GM13977 (cell line): ENCODE measurements around the gene GPATCH4.

ENCODE experiments used
- DNase-seq: peaks from one replicate; pipeline ENCODE4 v3.0.0; 2012; ENCODE audit warnings: low spot score
- in situ Hi-C: fragments of 300-500 bp; cut with MboI; formaldehyde crosslinking; loops from one replicate; pipeline ENCODE4 v1.12.0; 2022; ENCODE audit warnings: low sequenced_read_pairs, low pct_unique_long_range_greater_than_20kb, mixed read lengths, inconsistent platforms; ENCODE audit not compliant: unreplicated experiment
- TF ChIP-seq, protein P1 (sequence below): IDR thresholded peaks from 2 replicates; pipeline ENCODE4 v1.5.1; 2012; ENCODE audit warnings: mild to moderate bottlenecking, control low read depth; ENCODE audit not compliant: insufficient read depth; ENCODE audit errors: extremely low read depth, missing control alignments

The GPATCH4 gene

DNA sequence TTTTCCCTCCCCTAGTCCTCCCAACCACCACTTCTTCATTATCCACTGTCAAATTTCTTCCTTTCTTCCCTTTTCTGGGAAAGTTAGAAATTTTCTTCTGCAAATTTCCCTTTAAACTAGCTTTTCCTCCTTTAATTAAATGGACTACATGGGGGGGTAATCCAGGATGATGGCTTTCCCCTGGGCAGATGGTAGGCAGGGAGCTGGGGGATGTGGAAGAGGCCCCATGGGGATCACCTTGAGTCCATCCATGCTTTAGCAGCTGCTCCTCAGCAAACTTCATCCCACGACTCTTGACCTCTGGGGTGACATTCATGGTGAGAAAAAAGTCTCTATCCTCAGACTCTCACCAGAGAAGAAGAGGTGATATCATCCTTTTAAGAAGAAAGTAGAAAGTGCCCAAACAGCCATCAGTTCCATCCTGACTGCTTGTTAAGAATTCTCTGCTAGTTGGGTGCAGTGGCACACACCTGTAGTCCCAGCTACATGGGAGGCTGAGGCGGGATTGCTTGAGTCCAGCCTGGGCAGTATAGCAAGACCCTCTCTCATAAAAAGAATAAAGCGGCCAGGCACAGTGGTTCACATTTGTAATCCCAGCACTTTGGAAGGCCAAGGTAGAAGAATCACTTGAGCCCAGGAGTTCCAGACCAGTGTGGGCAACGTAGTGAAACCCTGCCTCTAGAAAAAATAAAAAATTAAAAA lies 2.4 kb downstream of the GPATCH4 start:
- TF ChIP-seq, protein P1, sequence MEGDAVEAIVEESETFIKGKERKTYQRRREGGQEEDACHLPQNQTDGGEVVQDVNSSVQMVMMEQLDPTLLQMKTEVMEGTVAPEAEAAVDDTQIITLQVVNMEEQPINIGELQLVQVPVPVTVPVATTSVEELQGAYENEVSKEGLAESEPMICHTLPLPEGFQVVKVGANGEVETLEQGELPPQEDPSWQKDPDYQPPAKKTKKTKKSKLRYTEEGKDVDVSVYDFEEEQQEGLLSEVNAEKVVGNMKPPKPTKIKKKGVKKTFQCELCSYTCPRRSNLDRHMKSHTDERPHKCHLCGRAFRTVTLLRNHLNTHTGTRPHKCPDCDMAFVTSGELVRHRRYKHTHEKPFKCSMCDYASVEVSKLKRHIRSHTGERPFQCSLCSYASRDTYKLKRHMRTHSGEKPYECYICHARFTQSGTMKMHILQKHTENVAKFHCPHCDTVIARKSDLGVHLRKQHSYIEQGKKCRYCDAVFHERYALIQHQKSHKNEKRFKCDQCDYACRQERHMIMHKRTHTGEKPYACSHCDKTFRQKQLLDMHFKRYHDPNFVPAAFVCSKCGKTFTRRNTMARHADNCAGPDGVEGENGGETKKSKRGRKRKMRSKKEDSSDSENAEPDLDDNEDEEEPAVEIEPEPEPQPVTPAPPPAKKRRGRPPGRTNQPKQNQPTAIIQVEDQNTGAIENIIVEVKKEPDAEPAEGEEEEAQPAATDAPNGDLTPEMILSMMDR: no peak
- in situ Hi-C loops: no loop called here
- no peak for DNase-seq

GRCh38 chr1:156598125-156598524 lies 3.2 kb downstream of the GPATCH4 start:
- no peak for DNase-seq
- in situ Hi-C loops: no loop called here
- TF ChIP-seq, protein P1: no peak

GRCh38 chr1:156596426-156596825 lies 4.9 kb downstream of the GPATCH4 start:
- TF ChIP-seq, protein P1: no peak
- in situ Hi-C loops: no loop called here
- no peak for DNase-seq

DNA sequence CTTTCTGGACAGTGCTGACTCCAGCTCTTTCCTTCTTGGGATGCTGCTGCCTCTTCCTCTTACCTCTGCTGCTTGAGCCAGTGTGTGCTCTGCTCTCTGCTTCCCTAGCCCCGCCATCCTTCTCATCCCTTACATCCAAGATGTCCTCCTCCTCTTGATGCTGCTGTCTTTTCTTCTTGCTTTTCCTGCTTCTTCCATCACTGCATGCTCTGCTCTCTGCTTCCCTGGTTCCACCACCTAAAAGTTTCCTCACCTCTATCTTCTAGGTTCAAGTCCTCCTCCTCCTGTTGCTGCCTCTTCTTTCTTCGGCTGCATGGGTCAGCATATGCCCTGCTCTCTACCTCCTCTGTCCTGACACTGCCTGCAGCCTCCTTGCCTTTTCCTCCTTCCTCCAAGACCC lies 6.3 kb downstream of the GPATCH4 start:
- TF ChIP-seq, protein P1: no peak
- no peak for DNase-seq
- in situ Hi-C loops: no loop called here

DNA sequence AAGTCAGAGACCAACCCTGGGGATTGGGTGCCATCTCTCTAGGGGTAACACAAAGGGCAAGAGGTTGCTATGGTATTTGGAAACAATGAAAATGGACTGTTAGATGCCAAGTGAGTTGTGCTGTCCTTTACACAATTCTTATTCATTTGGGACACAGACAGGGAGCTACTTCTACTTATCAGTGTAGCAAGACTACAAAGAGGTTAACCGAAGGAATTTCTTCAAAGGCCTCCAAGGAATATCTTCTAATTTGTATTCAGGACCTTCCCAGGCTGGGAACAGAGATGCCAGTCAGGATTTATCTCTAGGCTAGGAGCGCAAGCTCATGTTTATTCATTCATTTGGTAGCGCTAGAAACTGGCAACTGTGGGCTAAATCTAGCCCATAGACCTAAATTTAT lies 7.1 kb downstream of the GPATCH4 start:
- TF ChIP-seq, protein P1: no peak
- in situ Hi-C loops: no loop called here
- no peak for DNase-seq

- TF ChIP-seq, protein P1: no peak
- in situ Hi-C loops: no loop called here
- no peak for DNase-seq
Observed at GRCh38 chr1:156593661-156593989, 7.7 kb downstream of the GPATCH4 start.
